DMS153 (cell line): ENCODE data around the gene FTCD.

Experiments used
- DNase-seq: peaks from one replicate; lab custom pipeline; 2025; lab: John Stamatoyannopoulos, UW

The FTCD gene

DNA sequence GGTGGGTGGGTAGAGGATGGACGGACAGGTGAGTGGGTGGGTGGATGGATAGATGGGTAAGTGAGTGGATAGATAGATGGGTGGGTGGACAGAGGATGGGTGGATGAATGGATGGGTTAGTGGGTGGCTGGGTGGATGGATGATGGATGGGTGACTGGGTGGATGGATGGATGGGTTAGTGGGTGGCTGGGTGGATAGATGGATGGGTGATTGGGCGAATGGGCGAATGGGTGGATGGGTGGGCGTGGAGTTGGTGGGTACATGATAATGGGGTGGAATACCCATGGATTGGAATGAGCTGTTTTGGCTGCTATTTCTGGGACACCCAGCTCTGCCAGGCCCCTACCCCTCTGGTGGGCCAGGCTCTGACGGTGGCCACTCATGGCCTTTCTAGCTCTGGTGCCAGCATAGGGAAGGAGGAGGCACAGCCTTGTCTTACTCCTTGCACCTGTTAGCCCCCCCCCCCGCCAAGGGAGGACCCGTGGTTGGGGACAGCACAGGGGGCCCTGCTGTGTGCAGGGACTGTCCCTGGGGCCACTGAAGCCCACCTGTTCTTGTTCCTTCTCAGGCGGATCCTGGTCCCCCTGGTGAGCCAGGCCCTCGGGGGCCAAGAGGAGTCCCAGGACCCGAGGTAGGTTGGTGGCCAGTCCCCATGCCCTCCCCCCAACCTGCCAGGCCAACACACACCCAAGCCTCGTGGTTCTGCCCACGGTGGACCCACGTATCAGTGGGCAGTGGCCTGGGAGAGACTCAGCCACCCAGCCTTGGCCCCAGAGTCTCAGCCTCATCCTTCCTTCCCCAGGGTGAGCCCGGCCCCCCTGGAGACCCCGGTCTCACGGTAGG is 31.1 kb downstream of the FTCD start:
- DNase-seq = no peak

GRCh38 chr21:46122758-46123683 is 32.4 kb downstream of the FTCD start:
- DNase-seq = no peak

DNA sequence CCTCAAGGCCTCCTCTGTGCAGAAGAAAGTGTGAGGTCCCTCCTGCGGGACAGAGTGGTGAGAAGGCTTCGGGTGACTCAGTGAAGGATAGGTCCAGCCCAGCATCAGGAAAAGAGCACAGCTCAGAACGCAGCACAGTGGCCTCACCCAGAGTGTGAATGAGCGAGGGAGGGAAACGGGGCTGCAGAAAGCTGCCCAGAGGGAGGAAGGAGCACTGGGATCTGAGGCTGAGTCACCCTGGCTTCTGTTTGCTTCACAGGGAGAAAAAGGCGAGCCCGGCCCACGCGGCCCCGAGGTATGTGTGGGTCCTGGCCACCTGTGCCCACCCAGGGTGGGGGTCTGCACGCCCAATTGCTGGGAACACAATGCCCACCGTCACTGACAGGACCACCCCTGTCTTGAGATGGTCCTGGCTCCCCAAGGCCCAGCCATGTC is 33.1 kb downstream of the FTCD start:
- no peak for DNase-seq

DNA sequence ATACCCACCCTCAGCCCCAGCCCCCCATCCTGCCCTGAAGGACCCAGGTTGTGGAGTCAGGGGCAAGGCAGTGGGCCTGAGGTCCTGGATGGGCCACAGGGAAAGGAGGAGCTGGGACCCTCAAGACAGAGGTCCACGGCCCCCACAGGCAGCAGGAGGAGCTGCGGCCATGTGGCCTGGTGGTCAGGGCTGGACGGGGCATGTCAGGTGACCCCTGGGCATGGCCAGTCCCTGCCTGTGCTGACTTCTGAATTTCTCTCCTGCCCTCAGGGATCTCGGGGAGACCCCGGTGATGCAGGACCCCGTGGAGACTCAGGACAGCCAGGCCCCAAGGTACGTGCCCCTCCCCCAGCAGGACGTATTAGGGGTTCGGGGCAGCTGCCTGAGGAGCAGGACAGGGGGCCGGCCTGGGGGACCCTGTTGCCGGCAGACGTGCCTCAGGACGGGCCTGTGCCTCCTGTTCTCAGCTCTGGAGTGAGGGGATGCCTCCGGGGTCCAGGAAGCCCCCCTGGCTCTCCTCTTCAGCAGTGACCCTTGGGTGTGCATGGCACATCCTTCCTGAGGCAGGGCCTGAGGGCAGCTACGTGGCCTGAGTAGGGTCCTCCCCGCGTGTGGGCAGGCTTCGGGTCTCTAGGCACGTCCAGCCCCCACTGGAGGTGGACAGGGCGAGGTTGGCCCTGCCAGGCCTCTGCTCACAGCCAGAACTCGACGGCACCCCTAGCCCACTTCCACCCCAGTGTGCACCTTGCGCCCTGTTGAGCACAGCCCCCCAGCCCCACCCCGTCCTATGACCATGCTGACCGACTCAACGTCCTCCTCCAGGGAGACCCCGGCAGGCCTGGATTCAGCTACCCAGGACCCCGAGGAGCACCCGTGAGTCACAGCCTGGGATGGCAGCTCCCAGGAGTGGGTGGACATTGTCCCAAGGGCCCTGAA is 33.8 kb downstream of the FTCD start:
- DNase-seq = no peak

DNA sequence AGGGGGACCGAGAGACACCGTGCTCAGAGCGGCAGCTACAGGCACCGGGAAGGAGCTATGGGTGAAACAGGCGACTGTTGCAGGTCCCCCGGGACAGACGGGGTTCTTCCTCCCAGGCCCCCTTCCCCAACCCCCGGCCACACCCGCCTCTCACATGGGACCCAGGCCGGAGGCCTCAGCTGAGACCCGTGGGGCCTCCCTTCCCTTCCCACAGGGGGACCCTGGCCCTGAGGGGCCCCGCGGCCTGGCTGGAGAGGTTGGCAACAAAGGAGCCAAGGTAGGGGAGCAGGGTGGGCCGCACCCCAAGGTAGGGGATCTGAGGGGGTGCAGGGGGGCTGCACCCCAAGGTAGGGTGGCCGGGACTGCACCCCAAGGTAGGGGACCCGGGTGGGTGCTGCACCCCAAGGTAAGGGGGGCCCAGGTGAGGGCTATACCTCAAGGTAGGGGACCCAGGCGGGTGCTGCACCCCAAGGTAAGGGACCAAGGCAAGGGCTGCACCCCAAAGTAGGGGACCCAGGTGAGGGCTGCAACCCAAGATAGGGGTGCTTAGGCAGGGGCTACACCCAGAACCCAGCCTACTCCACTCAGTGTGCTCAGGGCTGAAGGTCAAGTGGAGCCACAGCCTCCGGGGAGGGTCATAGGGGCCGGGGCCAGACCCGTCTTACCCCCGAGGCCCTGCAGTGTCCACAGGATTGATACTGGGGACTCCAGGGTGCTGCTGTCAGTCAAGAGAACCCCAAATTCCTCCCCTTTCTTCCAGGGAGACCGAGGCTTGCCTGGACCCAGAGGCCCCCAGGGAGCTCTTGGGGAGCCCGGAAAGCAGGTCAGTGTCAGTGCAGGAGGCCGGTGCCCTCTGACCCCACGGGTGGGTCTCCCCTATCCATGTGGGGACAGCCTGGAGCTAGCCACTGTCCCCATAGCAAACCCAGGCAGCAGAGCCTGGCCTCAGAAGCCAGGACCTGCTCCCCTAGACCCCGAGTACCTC is 34.8 kb downstream of the FTCD start:
- DNase-seq = no peak

- no peak for DNase-seq
Observed at GRCh38 chr21:46119637-46120271, 35.6 kb downstream of the FTCD start.

- DNase-seq = no peak
Observed at GRCh38 chr21:46119144-46119636, 36.2 kb downstream of the FTCD start.

DNA sequence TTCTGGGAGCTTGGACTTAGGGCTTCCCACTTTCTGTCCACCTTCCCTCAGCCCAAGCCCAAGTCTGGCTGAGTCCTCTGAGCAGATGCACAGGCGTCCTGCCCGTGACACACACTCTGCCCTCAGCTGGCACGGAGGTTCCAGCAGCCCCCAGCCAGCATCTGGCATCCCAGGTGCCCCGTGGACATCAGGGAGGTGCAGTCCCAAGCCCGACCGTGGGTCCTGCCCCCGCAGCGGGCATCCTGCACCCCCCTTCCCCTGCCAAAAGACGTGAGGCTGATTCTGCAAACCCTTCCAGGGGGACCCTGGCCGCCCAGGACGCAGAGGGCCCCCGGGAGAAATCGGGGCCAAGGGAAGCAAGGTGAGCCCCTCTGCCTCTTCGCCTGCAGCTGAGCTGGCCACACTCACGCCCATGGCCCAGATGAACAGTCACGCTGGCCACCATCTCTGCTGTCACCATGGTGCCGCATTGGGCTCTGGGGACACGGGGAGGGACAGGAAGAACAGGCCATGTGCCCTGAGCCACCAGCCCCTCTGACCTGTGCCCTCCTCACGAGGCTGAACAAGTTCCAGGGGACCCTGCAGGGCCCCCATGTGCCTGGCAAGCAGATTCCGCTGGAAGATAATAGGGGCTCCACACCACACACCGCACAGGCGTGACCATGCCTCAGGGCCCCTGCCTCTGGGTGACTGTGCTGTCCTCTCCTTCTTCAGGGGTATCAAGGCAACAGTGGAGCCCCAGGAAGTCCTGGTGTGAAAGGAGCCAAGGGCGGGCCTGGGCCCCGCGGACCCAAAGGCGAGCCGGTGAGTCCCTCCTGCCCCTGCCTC is 36.8 kb downstream of the FTCD start:
- no peak for DNase-seq

GRCh38 chr21:46117586-46118315 is 37.6 kb downstream of the FTCD start:
- DNase-seq = no peak

GRCh38 chr21:46116776-46117585 is 38.4 kb downstream of the FTCD start:
- no peak for DNase-seq

- no peak for DNase-seq
Observed at GRCh38 chr21:46116189-46116775, 39.1 kb downstream of the FTCD start.

GRCh38 chr21:46115441-46116188 is 39.8 kb downstream of the FTCD start:
- DNase-seq = no peak

DNA sequence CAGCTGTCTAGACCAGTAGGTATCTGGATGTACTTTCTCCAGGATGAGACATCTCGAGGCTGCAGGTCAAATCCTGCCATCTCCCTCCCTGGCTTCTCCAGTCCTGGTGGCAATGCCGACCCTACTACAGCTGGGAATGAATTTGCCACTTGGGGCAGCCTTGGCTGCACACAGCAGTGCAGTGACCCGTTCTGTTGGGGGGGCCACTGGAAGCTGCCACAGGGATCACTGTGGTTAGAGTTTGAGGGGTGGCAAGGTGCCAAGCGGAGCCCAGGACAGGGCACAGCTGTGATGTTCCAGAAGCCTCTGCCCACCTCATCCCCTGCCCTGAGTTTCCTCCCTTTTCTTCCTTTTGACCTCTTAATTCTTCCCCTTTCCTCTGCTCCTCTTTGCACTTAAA is 40.4 kb downstream of the FTCD start:
- no peak for DNase-seq

- DNase-seq = no peak
Observed at GRCh38 chr21:46113497-46114176, 41.7 kb downstream of the FTCD start.

DNA sequence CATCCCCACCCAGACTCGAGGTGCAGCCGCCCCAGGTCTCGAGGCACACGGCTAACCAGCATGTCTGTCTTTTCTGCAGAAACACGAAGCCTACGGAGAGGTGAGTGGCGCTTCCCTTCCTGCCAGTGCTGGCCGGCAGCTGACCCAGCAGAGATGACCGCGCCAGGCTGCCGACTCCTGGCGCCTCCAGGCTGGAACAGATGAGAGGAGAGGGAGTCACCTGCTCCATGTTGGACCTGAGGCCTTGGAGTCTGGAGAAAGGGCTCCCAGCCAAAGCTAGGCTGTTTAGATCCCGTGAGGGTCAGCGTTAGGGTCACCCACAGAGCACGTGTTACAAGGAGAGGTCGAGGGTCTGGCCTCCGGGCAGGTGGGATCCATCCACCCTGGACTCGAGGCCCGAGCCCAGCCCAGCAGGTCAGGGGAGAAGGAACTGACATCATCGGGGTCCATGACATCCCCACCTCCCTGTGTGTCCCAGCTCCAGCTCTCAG is 42.6 kb downstream of the FTCD start:
- no peak for DNase-seq
